ENCODE data around the gene CIRBP.
A peak's percentile ranks its signal among the peaks of the same experiment; 100 is the strongest.

The CIRBP gene

DNA sequence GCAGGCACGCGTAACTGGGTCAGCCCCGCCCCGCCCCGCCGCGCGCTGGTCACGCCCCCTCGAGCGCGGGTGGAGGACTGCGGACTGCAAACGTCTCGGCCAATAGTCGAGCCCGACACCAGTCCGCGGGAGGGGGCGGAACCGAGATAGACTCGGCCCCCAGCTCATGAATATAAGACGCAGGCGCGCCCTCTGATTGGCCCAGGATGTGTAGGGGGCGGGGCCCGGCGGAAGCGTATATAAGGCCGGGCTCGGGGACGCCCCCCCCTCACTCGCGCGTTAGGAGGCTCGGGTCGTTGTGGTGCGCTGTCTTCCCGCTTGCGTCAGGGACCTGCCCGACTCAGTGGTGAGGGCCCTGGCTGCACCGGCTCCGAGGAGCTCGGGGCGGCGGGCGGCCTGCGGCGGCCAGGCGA is at the start of gene CIRBP:
Gene CIRBP, plus strand, starts transcription at position 268 of the 413 bp plus-strand sequence. CDS start 1,602 bp downstream, outside the sequence.
- DNase-seq: peak; percentile 100

DNA sequence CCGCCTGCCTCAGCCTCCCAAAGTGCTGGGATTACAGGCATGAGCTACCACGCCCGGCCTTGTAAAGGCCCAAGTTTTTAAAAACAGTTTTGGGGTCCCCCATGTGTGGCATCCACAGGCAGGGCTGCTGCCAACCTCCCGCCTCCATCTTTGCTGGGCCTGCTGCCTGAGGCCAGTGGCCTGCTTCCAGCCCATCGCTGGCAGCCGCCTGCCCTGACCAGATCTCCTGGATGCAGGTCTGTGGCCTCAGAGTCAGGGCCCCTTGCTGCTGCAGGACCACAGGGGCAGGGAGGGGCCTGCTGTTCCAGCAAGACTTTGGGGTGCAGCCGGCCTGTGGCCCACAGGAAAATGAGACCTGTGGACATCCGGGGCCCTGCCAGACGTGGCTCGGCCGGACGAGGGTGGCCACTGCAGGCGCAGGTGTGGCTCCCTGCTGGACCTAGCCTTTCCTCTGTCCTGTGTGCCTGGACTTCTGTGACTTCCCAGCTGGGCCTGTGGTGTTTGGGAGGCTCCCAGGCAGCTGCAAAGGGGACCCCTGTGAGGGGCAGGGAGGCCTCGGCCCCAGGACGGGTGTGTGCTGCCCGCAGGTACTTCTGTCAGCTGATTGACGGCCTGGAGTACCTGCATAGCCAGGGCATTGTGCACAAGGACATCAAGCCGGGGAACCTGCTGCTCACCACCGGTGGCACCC is 49.2 kb upstream of the CIRBP start:
- DNase-seq: no peak

GRCh38 chr19:1220477-1220930 is 48.6 kb upstream of the CIRBP start:
- no peak for DNase-seq

GRCh38 chr19:1220976-1221903 is 47.9 kb upstream of the CIRBP start:
- DNase-seq: no peak

GRCh38 chr19:1221904-1222255 is 47.3 kb upstream of the CIRBP start:
- DNase-seq: no peak

GRCh38 chr19:1222394-1222793 is 46.7 kb upstream of the CIRBP start:
- no peak for DNase-seq

GRCh38 chr19:1223018-1223855 is 45.9 kb upstream of the CIRBP start:
- DNase-seq: no peak

DNA sequence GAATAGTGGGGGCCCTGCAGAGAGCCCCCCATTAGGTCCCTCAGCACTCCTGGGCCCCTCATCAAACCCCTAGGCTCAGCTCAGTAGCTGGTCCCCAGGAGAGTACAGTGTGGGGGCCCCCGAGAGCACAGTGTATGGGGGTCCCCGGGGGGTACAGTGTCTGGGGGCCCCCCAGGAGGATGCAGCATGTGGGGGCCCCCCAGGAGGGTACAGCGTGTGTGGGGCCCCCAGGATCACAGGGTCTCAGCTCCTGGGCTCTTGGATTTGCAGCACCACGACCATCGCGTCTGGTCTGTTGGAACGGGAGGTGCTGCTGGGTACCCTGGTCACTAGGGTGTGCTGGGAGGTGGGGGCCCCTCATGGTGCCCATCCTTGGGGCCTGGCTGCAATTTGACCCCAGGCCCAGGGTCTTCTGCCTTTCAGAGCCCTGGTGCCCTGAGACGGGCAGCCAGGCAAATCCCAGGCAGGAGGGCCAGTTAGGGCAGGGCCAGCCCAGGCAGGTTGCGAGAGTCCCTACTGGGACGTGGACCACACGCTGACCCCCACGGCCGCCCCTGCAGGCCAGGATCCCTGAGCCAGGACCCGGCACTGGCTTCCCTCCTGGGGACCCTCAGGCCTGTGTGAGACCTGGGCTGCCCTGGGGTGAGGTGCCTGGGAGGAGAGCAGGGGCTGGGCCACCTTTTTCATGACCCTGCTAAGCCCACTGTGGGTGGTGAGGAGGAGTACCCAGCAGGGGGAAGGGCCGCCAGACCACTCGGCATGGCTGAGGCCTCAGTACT is 44.9 kb upstream of the CIRBP start:
- no peak for DNase-seq

DNA sequence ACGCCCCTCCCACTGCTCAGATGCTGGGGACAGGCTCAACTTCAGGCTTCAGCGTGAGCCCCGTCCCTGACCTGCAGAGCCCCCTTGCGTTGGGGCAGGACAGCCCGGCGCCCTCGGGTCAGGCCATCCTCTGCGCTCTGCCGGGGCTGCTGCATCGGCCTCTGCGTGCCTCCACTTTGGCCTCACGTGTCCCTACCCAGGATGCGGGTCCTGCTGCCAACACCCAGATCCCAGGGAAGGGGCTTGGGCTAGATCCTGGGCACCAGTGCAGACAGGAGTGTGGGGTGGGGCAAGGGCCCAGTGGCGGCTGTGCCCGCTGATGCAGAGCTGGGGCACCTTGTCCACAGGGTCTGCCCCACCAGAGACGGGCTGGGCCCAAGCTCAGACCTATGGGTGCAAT is 44.3 kb upstream of the CIRBP start:
- no peak for DNase-seq

GRCh38 chr19:1225440-1226226 is 43.5 kb upstream of the CIRBP start:
- no peak for DNase-seq

DNA sequence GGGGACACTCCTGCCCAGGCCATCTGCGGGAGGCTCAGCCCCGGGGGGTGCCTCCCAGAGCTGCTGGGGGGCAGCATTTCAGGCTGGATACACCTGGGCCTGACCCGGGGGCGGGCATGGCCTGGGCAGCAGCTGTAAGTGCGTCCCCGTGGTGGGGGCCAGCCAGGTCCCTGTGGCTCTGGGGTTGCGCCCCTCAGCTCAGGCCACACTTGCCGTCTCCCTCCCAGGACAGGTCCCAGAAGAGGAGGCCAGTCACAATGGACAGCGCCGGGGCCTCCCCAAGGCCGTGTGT is 43.0 kb upstream of the CIRBP start:
- DNase-seq: no peak

- DNase-seq: no peak
These were observed 42.4 kb upstream of the CIRBP start for GRCh38 chr19:1226522-1227303.

DNA sequence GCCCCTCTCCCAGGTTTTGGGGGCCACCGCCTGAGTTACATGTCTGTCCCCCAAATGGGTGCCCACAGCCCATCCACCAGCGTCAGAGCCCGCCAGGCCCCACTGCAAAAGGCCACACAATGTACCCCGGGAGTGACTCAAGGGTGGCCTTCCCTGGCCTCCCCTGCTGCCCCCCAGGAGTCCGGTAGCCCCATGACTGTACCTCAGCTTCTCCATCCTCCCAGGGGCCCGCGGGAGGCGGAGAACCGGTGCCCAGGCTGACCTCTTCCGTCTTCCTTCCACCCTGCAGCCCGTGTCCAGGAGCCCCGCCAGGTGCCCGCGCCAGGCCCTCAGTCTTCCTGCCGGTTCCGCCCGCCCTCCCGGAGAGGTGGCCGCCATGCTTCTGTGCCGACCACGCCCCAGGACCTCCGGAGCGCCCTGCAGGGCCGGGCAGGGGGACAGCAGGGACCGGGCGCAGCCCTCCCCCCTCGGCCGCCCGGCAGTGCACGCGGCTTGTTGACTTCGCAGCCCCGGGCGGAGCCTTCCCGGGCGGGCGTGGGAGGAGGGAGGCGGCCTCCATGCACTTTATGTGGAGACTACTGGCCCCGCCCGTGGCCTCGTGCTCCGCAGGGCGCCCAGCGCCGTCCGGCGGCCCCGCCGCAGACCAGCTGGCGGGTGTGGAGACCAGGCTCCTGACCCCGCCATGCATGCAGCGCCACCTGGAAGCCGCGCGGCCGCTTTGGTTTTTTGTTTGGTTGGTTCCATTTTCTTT is 41.7 kb upstream of the CIRBP start:
- DNase-seq: no peak

DNA sequence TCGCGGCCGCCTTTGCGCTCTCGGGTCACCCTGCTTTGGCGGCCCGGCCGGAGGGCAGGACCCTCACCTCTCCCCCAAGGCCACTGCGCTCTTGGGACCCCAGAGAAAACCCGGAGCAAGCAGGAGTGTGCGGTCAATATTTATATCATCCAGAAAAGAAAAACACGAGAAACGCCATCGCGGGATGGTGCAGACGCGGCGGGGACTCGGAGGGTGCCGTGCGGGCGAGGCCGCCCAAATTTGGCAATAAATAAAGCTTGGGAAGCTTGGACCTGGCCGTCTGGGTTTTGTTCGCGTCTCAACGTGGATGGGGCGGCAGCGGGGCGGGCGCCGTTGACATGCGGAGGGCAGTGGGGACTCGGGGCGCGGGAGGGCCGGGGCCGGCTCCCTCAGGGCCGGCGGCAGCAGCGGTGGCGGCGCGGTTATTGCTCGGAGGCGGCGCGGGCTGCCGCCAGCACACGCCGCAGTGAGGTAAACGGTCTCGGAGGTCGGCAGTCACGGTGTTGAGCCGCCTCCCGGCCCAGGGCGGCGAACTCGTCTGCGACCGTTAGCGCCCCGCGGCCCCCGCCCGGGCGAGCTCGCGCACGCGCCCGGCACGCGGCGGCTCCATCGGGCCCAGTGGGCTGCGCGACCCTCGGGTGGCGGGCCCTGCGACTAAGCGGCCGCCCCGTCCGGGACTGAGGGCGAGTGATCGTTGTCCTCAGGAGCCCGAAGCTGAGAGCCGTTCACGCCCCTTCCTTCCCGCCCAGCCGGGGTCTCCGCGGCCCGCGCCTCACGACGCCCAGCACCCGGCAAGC is 40.8 kb upstream of the CIRBP start:
- no peak for DNase-seq

- DNase-seq: no peak
These were observed 39.8 kb upstream of the CIRBP start for GRCh38 chr19:1229056-1229923.

DNA sequence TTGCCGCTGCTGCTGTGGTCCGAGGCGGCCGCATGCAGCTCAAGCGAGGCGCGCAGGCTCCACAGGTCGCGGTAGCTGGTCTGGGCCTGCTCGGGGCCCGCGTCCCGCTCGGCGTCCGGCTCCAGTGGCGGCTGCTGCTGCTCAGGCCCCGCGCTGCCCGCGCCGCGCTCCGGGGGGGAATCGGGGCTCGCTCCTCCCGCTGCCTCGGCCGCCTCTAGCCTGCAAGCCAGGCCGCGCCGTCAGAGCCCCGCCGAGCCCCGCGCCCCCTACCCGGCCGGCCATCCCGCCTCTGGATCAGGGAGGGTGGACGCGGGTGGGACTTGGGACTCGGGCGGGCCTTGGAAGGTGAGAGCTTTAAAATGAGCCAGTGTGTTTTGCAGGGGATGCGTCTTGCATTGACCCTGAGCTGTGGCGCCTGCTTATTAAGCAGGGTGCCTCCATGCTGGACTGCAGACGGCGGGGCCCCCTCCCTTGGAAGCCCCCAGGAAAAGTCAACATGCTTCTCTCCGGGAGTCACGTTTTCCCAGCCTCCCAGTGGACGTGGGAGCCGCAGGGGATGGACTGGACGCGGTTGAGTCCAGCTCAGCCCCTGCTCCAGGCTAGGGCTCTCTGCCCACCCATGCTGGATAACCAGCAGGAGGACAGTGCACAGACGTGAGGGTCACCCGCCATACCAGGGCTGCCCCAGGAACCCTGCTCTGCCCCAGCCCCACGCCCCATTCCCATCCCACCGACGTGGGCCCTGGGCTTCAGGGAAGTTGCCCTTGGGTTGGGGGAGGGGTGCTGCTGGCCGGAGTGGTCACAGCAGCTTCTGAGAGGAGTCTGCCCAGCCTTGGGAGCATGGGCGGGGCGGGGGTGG is 39.0 kb upstream of the CIRBP start:
- no peak for DNase-seq

DNA sequence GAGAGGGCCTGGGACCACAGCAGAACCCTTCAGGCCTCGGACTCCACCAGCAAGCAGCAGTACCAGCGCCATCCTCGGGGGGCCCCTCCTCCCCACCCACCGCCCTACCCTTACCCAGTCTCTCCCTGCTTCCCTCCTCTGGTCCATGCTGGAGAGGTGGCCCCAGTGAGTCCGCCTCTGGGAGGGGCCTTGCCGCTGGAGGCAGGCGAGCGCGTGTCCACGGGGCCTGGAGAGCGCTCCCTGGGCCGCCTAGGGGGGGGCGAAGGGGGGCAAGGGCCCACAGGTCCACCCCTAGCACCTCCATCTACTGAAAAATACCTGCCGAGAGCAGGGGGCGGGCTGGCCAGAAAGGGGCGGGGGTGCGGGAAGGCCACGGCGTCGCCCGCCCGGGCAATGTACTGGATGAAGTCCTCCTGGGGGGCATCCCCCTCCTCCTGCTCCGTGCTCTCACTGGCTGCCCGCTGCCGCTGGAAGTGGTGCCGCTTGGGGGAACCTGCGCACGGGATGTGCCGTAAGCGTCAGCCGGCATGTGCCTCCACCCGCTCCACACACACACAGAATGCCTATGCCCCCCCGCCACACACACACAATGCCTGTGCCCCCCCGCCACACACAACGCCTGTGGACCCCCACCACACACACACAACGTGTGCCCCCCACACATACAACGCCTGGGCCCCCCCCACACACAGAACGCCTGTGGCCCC is 38.2 kb upstream of the CIRBP start:
- no peak for DNase-seq
